ENCODE measurements around the gene C10orf71.

DNA sequence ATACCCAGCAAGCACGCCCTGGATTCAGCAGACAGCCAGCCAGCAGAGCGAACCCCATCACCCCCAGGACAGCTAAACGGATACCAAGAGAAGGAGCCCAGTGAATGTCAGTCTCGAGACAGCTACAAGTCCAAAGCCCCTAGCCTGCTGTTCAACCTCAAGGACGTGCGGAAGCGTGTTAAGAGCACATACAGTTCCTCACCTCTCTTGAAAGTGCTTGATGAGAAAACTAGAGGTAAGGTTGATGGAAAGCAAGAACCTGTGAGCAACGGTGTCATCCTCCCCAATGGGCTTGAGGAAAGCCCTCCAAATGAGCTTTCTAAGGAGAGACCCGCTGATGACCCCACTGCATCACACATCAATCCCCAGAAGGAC, 24.9 kb downstream of the C10orf71 start:
- TF ChIP-seq, protein P1, sequence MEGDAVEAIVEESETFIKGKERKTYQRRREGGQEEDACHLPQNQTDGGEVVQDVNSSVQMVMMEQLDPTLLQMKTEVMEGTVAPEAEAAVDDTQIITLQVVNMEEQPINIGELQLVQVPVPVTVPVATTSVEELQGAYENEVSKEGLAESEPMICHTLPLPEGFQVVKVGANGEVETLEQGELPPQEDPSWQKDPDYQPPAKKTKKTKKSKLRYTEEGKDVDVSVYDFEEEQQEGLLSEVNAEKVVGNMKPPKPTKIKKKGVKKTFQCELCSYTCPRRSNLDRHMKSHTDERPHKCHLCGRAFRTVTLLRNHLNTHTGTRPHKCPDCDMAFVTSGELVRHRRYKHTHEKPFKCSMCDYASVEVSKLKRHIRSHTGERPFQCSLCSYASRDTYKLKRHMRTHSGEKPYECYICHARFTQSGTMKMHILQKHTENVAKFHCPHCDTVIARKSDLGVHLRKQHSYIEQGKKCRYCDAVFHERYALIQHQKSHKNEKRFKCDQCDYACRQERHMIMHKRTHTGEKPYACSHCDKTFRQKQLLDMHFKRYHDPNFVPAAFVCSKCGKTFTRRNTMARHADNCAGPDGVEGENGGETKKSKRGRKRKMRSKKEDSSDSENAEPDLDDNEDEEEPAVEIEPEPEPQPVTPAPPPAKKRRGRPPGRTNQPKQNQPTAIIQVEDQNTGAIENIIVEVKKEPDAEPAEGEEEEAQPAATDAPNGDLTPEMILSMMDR (IDR thresholded peaks at IDR 0.05) = no peak
- TF ChIP-seq REST (IDR thresholded peaks at IDR 0.05; ENCODE audit: low read depth, low read length) (no peak), POLR2AphosphoS5 (IDR thresholded peaks at IDR 0.05; ENCODE audit: low read depth, low read length) (no peak), JUND (IDR thresholded peaks at IDR 0.05) (no peak), NFIC (IDR thresholded peaks at IDR 0.05; ENCODE audit: borderline replicate concordance) (no peak), MXI1 (IDR thresholded peaks at IDR 0.05; ENCODE audit: low read depth, low read length) (no peak), EZH2phosphoT487 (IDR thresholded peaks at IDR 0.05; ENCODE audit: borderline replicate concordance, low read depth) (no peak), FOXM1 (IDR thresholded peaks at IDR 0.05; ENCODE audit: low read depth) (no peak), TAF1 (IDR thresholded peaks at IDR 0.05; ENCODE audit: borderline replicate concordance, low read depth, low read length) (no peak)
- TF ChIP-seq, protein P2, sequence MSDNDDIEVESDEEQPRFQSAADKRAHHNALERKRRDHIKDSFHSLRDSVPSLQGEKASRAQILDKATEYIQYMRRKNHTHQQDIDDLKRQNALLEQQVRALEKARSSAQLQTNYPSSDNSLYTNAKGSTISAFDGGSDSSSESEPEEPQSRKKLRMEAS (IDR thresholded peaks at IDR 0.05; ENCODE audit: low read depth) = no peak
- TF ChIP-seq, protein P3, sequence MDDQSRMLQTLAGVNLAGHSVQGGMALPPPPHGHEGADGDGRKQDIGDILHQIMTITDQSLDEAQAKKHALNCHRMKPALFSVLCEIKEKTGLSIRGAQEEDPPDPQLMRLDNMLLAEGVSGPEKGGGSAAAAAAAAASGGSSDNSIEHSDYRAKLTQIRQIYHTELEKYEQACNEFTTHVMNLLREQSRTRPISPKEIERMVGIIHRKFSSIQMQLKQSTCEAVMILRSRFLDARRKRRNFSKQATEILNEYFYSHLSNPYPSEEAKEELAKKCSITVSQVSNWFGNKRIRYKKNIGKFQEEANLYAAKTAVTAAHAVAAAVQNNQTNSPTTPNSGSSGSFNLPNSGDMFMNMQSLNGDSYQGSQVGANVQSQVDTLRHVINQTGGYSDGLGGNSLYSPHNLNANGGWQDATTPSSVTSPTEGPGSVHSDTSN (IDR thresholded peaks at IDR 0.05) = no peak
- TF ChIP-seq, protein P4, sequence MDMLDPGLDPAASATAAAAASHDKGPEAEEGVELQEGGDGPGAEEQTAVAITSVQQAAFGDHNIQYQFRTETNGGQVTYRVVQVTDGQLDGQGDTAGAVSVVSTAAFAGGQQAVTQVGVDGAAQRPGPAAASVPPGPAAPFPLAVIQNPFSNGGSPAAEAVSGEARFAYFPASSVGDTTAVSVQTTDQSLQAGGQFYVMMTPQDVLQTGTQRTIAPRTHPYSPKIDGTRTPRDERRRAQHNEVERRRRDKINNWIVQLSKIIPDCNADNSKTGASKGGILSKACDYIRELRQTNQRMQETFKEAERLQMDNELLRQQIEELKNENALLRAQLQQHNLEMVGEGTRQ (IDR thresholded peaks at IDR 0.05; ENCODE audit: borderline replicate concordance, low read depth, low read length) = no peak

Data from SK-N-SH (cell line).